ENCODE measurements around the gene SLC22A15. TPM values are rescaled to one million over a fixed set of nuclear protein-coding genes. Genes with fewer than 3 reads are reported as not detected.
"Not testable (repeated sequence)": the region's sequence is repeated elsewhere in the genome, so short reads cannot be mapped to it uniquely, and the experiment has no call there.

SLC22A15 gene
- polyA plus RNA-seq, 5 donors, result 2.8 to 5.2 (median 3.8) TPM

DNA sequence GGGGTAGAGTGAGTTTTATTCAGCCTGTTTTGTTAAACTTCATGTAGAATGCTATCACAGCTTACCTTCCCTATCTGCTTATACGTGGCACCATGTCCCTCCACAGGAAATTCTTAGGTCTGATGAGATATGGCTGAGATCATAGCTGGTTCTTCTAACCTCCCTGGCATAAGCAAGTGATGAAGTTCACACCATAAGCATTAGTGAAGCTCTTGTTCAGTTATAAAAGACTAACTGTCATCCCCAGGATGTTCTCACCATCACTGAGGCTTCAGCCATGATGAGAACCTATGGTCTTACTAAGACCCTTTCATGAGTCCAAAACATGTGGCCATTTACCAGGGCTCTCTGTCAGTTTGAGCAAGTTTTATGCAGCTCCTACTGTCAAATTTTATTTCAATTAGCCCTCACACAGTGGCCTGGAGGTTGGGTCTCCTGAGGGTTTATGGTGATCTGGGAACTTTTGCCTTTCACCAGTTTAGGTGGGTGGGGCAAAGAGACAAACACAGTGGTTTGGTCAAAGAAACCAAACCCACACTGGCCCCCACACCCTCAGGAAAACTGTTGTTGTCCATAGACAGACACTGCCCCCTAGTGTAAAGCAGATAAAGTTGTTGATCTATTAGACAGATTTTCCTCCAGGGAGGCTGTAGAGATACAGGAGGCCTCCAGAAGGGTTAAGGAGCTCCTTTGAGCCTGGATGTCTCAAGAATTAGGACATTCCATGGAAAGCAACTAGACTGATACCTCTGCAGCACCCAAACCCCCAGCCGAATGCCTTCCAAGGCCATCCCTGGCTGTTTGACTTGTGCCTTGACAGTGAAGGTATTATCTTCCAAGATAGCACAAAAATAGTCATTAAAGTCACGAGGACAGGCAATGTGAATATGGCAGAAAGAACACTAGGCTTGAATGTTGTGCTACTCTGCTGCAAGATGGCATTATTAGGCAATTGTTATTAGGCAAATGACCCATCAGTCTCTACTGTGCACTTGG, 5.0 kb downstream of the SLC22A15 start:
- no peak for DNase-seq

GRCh38 chr1:115982400-115982799, 6.1 kb downstream of the SLC22A15 start:
- no peak for DNase-seq

GRCh38 chr1:115983584-115983983, 7.3 kb downstream of the SLC22A15 start:
- DNase-seq, result no peak

- no peak for DNase-seq
Observed at GRCh38 chr1:115987623-115988022, 11.3 kb downstream of the SLC22A15 start.

DNA sequence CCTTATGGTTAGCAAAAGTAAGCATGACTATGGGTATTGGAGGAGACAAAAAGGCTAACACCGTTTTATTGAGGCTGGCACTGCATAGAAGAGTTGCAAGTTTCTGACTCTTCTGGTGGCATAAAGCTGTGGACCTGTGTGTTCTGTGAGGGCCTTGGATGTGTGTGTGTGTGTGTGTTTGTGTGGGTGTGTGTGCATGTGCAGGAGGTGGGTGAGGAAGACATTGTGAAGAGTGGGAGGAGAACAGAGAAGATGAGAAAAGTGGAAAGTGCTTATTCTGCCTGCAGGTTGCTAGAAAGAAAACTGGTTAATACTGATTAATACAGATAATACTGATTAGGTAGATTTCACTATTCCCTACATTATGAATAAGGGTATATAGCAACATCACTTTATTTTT, 12.6 kb downstream of the SLC22A15 start:
- DNase-seq, result no peak

DNA sequence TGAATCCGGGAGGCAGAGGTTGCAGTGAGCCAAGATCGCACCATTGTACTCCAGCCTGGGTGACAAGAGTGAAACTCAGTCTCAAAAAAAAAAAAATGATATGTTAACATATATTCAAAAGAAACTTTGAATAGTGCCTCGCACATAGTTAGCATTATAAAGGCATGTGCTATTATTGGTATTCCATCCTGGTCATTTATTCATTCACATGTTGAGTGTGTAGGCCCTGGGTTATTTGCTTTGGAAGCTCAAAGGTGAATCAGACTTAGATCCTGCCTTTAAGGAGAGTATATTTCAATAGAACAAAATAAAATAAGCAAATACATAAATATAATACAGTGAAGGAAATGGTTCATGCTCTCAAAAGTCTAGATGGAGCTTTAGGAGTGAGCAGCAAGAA, 13.4 kb downstream of the SLC22A15 start:
- DNase-seq, result no peak

GRCh38 chr1:115991909-115992308, 15.6 kb downstream of the SLC22A15 start:
- DNase-seq, result no peak

DNA sequence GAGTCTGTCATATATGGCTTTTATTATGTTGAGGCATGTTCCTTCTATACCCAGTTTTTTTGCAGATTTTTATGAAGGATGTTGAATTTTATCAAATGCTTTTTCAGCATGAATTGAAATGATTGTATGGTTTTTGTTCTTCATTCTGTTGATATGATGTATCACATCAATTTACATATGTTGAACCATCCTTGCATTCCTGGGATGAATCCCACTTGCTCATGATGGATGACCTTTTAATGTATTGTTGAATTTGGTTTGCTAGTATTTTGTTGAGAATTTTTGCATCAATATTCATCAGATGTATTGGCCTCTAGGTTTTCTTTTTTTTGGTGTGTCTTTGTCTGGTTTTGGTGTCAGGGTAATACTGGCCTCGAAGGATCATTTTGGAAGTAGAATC, 21.6 kb downstream of the SLC22A15 start:
- DNase-seq, result not testable (repeated sequence)

DNA sequence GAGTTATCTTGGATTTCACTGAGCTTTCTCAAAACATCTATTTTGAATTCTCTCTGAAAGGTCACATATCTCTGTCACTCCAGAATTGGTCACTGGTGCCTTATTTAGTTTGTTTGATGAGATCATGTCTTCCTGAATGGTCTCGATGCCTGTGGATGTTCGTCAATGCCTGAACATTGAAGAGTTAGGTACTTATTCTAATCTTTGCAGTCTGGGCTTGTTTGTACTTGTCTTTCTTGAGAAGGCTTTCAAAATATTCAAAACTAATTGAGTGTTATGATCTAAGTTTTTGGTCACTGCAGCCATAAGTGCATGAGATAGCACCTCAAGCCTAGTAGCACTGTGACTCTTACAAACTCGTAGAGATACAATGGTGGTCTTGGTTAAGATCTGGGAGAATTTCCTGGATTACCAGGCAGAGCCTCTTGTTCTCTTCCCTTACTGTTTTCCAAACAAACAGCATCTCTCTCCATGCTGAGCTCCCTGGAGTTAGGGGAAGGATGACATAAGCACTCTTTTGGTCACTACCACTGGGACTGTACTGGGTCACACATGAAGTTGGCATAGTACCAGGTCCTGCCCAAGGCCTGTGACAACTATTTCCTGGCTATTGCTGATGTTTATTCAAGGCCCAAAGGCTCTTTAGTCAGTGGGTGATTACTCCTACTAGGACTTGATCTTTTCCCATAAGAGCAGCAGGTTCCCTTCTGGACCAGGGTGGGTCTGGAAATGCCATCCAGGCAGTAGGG, 25.6 kb downstream of the SLC22A15 start:
- no peak for DNase-seq

DNA sequence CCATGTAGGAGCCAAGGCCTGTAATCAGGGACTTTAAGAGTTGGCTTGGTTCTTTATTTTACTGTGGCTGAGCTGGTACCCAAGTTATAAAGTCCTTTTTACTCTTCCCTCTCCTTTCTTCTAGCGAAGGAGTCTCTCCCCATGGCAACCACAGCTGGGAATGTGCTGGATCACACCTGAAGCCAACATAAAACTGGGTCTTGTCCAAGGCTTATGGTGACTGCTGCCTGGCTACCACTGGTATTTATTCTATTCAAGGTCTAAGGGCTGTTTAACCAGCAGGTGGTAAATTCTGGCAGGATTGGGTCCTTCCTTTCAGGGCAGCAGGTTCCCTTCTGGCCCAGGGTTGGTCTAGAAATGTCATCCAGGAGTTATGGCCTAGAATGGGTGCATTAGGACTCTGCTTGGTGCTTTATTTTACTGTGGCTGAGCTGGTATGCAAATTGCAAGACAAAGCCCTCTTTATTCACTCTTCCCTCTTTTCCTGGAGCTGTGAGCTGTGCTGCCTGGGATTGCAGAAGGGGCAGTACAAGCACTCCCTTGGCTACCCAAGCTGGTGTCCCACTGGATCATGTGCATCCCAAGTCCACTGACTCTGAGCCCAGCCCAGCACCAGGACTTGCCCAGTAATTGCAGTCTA, 26.6 kb downstream of the SLC22A15 start:
- DNase-seq, result no peak

DNA sequence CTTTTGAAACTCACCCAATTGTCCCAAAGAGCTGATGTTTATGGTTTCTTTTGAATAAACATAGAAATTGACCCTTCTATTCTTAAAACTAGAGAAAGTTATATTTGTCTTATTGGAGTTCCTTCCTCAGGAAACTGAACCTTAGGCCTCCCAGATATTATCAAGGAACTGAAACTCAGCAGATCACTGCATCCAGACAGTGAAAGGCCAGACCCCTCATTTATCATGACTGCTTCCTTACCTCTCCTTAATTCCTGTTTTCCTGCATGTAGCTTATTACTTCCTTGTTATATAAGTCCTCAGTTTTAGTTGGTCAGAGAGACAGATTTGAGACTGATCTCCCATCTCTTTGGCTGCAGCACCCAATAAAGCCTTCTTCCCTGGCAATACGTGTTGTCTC, 27.5 kb downstream of the SLC22A15 start:
- DNase-seq, result no peak

DNA sequence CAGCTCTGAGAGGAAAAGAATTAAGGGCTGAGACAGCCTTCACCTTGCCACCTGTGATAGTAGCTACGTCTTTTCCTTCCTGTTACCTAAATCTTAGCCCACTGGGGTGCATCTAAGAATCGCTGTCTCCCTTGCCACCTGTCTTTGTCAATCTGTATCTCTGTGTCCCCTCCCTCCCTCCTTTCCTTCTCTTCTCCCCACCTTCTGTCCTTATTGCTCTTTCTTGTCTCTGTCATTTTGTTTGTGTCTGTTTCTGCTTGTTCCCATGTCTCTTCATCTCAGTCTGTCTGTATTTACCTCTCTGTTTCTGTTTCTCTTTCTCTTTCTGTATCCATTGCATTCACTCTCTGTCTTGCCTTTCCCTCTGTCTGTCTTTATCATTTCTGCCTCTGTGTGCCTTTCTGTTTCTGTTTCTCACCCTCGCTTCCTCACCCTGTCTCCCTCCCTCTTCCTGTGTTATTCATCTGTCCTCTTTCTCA, 30.2 kb downstream of the SLC22A15 start:
- DNase-seq, result no peak

GRCh38 chr1:116008656-116009390, 32.5 kb downstream of the SLC22A15 start:
- no peak for DNase-seq

DNA sequence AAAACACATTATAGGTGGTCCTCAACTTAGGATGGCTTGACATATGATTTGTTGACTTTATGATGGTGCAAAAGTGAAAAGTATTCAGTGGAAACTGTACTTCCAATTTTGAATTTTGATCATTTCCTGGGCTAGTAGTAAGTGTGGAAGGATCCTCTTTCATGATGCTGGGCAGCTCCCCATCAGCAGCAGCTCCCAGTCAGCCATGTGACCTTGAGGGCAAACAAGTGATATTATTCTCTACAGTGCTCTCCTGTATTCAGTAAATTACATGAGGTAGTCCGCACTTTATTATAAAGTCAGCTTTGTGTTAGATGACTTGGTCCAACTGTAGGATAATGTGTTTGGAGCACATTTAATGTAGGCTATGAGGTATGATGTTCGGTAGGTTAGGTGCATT, 36.4 kb downstream of the SLC22A15 start:
- no peak for DNase-seq

GRCh38 chr1:116015679-116016078, 39.4 kb downstream of the SLC22A15 start:
- no peak for DNase-seq

GRCh38 chr1:116018007-116018406, 41.7 kb downstream of the SLC22A15 start:
- no peak for DNase-seq

DNA sequence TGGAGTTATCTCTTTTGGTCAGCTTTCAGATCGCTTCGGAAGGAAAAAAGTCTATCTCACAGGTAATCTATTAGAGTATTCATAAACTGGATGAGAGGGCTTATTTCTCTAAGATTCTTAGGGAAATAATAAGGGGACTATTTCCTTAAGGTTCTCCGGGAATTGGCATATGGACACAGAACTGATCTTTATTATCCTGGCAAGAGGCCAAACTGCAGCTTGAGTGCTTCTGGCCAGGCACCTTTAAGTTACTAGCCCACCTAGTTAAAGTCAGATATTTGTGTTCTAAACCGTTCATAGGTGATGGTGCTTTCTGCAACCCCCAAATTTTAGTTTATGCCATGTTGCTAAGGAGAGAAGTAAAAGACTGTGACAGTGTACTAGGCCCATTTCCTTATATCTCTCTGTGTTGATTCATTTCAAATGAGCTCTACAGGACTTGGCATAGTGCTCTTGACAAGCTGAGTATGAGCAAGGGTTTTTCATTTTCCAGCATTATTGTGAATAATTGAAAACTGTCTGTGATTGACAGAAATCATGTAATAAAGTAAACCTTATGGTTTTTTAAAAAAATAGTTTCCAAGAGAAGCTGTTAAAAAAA, 43.4 kb downstream of the SLC22A15 start:
- no peak for DNase-seq

DNA sequence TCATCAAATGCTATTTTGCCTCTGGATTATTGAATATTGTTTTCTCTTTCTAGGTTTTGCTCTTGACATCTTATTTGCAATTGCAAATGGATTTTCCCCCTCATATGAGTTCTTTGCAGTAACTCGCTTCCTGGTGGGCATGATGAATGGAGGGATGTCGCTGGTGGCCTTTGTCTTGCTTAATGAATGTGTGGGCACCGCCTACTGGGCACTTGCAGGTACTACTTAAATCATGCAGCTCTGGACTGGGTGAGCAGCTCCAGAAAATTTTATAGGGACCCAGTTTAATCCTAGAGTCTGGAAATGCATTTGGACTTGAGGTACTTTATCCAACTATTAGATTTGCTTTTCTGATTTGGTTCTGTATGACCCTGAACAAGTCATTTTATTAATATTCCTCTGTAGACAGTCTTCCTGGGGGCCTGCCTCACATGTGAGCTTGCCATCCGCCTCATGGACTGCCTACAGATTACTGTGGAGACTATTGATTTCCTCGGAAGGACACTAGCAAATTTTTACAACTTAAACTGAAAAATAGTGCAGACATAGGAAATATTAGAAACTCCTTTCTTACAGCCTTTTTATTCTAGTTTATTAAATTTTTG, 44.5 kb downstream of the SLC22A15 start:
- peak; percentile 5 to 15 for DNase-seq

DNA sequence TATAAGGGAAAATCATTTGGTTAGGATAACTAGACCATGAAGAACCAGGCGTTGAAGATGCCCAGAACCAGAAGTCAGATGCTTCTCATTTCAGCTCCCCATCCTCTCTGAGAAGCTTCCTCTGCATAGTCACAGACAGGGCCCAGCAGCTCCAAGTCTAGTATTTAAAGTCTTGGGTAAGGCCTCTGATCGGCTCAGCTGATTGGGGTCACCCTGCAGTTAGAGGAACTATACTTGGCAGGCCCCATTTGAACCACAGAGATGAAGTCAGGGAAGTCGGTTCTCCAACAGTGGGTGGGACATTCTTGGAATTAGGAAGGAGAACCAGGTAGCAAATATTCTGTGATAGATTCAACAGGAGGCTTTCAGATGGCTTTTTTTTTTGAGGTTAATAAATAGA, 48.3 kb downstream of the SLC22A15 start:
- DNase-seq, result no peak

- no peak for DNase-seq
Observed at GRCh38 chr1:116026631-116027030, 50.3 kb downstream of the SLC22A15 start.
